Measurements from ENCODE around the gene OXTR. TPM values are rescaled to one million over a fixed set of nuclear protein-coding genes. Genes with fewer than 3 reads are reported as not detected.
A peak's percentile ranks its signal among the peaks of the same experiment; 100 is the strongest.

The OXTR gene
- total and polyA plus RNA-seq, 2 of the 13 experiments (the other 11 are each of a cell fraction or from before 2014, with no cell fraction given) = 0.36 to 0.95 TPM

GRCh38 chr3:8727605-8728512 lies 41.6 kb downstream of the OXTR start:
- ChIA-PET CTCF (ENCODE audit: low intra/inter-chr PET ratio, low total read pairs) (no interaction called here), POLR2A (no interaction called here)
- no peak for FAIRE-seq
- no peaks in the 10 kb centered on the region for H3K9me3 ChIP-seq (ENCODE audit: low read length)
- H3K4me1 ChIP-seq (ENCODE audit: insufficient read depth, low read length) = peaks cover 10% of the 10 kb centered on the region
- no TSS peak for BruUV-seq (replicated peaks)
- no peak overlapping the region for H2AFZ ChIP-seq (ENCODE audit: low read length)
- H3K4me2 ChIP-seq (ENCODE audit: low read depth, low read length) = no peak overlapping the region
- WGBS (ENCODE audit: low lambda C conversion rate) = 19% methylated on average over 8 of the region's 9 CpGs
- no peak for DNase-seq (ENCODE audit: low spot score)
- H3K4me3 ChIP-seq (replicated peaks in 1 of 3; ENCODE audit: insufficient read depth in 1 of 3, low read depth in 2 of 3, low read length in 3 of 3) = no peak overlapping the region
- in situ Hi-C loops (cut with HindIII; ENCODE audit: extremely low pct_ligation_motif_present, low pct_unique_long_range_greater_than_20kb) (no loop called here), intact Hi-C loops (cut with micrococcal nuclease; ENCODE audit: unreplicated experiment) (no loop called here)
- H3K79me2 ChIP-seq (ENCODE audit: insufficient read depth, low read length) = no peaks in the 10 kb centered on the region
- H3K36me3 ChIP-seq (replicated peaks in 1 of 2; ENCODE audit: control insufficient read depth in 1 of 2, insufficient read depth in 2 of 2, low read length in 2 of 2) = no peaks in the 10 kb centered on the region
- H3K27ac ChIP-seq (ENCODE audit: extremely low read length, insufficient read depth, low read length) = no peak overlapping the region
- no peak for ATAC-seq
- no peak overlapping the region for H3K9ac ChIP-seq (ENCODE audit: insufficient read depth, low read depth, low read length)
- TF ChIP-seq ZNF570 (CRISPR knock-in tag; IDR thresholded peaks at IDR 0.05; ENCODE audit: borderline replicate concordance) = no peak
- H4K20me1 ChIP-seq (ENCODE audit: insufficient read depth, low read length) = no peaks in the 10 kb centered on the region
- H3K27me3 ChIP-seq (ENCODE audit: control insufficient read depth in 1 of 2, insufficient read depth in 2 of 2, low read length in 2 of 2) = peaks cover 3 to 33% of the 10 kb centered on the region in 2 experiments; a peak in 4 of 5 replicates

GRCh38 chr3:8724108-8724752 lies 45.2 kb downstream of the OXTR start:
- in situ Hi-C loops (cut with HindIII; ENCODE audit: extremely low pct_ligation_motif_present, low pct_unique_long_range_greater_than_20kb) = no loop called here
- Histone ChIP-seq H4K20me1 (ENCODE audit: insufficient read depth, low read length) (no peaks in the 10 kb centered on the region), H3K36me3 (replicated peaks in 1 of 2; ENCODE audit: control insufficient read depth in 1 of 2, insufficient read depth in 2 of 2, low read length in 2 of 2) (no peaks in the 10 kb centered on the region), H3K9ac (ENCODE audit: insufficient read depth, low read depth, low read length) (no peak overlapping the region), H3K9me3 (ENCODE audit: low read length) (no peaks in the 10 kb centered on the region), H3K4me1 (ENCODE audit: insufficient read depth, low read length) (peaks cover 10% of the 10 kb centered on the region), H3K4me3 (replicated peaks in 1 of 3; ENCODE audit: insufficient read depth in 1 of 3, low read depth in 2 of 3, low read length in 3 of 3) (no peak overlapping the region), H3K27ac (ENCODE audit: extremely low read length, insufficient read depth, low read length) (no peak overlapping the region), H3K27me3 (ENCODE audit: control insufficient read depth in 1 of 2, insufficient read depth in 2 of 2, low read length in 2 of 2) (peaks cover 1 to 11% of the 10 kb centered on the region in 2 experiments; a peak in 3 of 5 replicates), H3K79me2 (ENCODE audit: insufficient read depth, low read length) (no peaks in the 10 kb centered on the region), H2AFZ (ENCODE audit: low read length) (no peak overlapping the region), H3K4me2 (ENCODE audit: low read depth, low read length) (no peak overlapping the region)
- ChIA-PET CTCF (ENCODE audit: low intra/inter-chr PET ratio, low total read pairs) (no interaction called here), POLR2A (no interaction called here)
- ATAC-seq = no peak
- DNase-seq (ENCODE audit: low spot score) = no peak
- WGBS (ENCODE audit: low lambda C conversion rate) = 43% methylated on average over 3 of the region's 3 CpGs
- no peak for FAIRE-seq
- intact Hi-C loops (cut with micrococcal nuclease; ENCODE audit: unreplicated experiment) = no loop called here
- BruUV-seq (replicated peaks) = no TSS peak
- TF ChIP-seq NCOA2 (CRISPR knock-in tag; IDR thresholded peaks at IDR 0.05) = no peak
- no peak for TF ChIP-seq FOXO4 (CRISPR knock-in tag; conservative IDR thresholded peaks at IDR 0.05)
- TF ChIP-seq MAFF (IDR thresholded peaks at IDR 0.05; ENCODE audit: low read depth, low read length) = peak; percentile 31; the same call in 1 of the 2 replicates
- TF ChIP-seq YEATS2 (CRISPR knock-in tag; IDR thresholded peaks at IDR 0.05; ENCODE audit: borderline replicate concordance) = no peak
- peak in 1 of 2 experiments; percentile 25; a peak in 1 of 4 replicates for TF ChIP-seq MAFK (conservative IDR thresholded peaks at IDR 0.05 in 1 of 2, IDR thresholded peaks at IDR 0.05 in 1 of 2; ENCODE audit: low read length in 2 of 2)
- no peak for TF ChIP-seq RCOR2 (CRISPR knock-in tag; IDR thresholded peaks at IDR 0.05)
- TF ChIP-seq BRF2 (CRISPR knock-in tag; IDR thresholded peaks at IDR 0.05) = no peak
- no peak for TF ChIP-seq ELF1 (CRISPR knock-in tag; IDR thresholded peaks at IDR 0.05)
- no peak for TF ChIP-seq ZNF7 (CRISPR knock-in tag; IDR thresholded peaks at IDR 0.05)
- no peak for TF ChIP-seq HOXA9 (CRISPR knock-in tag; IDR thresholded peaks at IDR 0.05; ENCODE audit: borderline replicate concordance)
- TF ChIP-seq, protein P1, sequence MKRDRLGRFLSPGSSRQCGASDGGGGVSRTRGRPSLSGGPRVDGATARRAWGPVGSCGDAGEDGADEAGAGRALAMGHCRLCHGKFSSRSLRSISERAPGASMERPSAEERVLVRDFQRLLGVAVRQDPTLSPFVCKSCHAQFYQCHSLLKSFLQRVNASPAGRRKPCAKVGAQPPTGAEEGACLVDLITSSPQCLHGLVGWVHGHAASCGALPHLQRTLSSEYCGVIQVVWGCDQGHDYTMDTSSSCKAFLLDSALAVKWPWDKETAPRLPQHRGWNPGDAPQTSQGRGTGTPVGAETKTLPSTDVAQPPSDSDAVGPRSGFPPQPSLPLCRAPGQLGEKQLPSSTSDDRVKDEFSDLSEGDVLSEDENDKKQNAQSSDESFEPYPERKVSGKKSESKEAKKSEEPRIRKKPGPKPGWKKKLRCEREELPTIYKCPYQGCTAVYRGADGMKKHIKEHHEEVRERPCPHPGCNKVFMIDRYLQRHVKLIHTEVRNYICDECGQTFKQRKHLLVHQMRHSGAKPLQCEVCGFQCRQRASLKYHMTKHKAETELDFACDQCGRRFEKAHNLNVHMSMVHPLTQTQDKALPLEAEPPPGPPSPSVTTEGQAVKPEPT (CRISPR knock-in tag; IDR thresholded peaks at IDR 0.05; ENCODE audit: low read depth) = no peak
